Measurements from ENCODE around the gene FTO. TPM values are rescaled to one million over a fixed set of nuclear protein-coding genes. Genes with fewer than 3 reads are reported as not detected.

The FTO gene
- total RNA-seq, 1 donor = 135 TPM

DNA sequence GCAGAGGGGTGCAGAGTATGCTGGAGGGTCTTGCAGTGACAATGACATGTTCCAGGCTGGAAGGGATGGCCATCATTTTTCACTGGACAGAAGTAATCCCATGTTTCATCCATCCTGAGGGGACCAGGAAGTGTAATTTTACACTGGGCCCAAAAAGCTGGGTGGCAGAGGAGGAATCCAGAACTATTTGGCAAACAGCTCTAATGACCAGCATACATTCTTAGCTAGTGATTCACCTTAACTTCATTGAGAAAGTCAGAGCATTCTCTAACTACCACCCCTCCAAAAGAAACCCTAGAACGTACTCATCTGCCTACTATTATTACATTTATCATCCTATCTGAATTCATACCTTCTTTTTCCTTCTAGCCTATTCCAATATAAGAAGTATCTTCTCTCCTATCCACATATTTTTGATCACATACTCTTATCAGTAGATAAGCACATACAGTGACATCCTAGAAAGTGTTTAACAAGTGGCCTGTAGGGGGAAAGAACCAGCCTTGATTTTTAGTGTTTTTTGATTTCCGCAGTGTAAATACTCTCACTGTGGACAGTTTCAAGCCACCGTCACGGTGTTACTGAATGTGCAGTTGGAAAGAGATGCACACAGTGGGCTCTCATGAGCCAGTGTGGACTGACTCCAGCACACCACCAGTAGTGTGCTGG lies 118.1 kb downstream of the FTO start:
- H3K4me3 ChIP-seq (ENCODE audit: low read depth, low read length) = no peak overlapping the region
- peak; percentile 85 for DNase-seq (ENCODE audit: low read depth)
- TF ChIP-seq, protein P1, sequence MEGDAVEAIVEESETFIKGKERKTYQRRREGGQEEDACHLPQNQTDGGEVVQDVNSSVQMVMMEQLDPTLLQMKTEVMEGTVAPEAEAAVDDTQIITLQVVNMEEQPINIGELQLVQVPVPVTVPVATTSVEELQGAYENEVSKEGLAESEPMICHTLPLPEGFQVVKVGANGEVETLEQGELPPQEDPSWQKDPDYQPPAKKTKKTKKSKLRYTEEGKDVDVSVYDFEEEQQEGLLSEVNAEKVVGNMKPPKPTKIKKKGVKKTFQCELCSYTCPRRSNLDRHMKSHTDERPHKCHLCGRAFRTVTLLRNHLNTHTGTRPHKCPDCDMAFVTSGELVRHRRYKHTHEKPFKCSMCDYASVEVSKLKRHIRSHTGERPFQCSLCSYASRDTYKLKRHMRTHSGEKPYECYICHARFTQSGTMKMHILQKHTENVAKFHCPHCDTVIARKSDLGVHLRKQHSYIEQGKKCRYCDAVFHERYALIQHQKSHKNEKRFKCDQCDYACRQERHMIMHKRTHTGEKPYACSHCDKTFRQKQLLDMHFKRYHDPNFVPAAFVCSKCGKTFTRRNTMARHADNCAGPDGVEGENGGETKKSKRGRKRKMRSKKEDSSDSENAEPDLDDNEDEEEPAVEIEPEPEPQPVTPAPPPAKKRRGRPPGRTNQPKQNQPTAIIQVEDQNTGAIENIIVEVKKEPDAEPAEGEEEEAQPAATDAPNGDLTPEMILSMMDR (IDR thresholded peaks at IDR 0.05; ENCODE audit: insufficient read depth, low read length) = no peak

DNA sequence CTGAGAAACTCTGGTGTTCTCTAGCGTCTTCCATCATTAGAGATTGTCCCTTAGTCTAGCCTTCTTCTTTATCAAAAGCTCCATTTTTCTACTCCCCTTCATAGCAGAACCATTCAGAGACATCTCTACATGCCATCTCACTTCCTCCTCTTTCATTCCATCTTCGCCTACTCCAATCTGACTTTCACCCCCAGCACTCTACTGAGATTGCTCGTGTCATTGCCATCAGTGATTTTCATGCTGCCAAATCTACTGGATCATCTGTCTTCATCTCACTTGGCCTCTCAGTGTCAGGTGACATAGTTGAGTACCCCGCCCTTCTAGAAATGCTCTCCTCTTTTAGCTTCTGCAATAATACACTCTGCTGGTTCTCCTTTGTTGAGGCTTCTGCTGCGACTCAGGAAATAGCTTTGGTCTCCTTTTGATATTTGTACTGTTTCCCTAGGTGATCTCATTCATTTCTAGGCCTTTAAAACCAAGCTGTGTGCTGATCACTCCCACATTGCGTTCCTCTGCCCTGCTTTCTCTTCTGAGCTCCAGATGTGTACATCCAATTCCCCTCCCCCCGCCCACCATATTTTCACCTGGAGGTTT lies 119.1 kb downstream of the FTO start:
- no peak overlapping the region for H3K4me3 ChIP-seq (ENCODE audit: low read depth, low read length)
- TF ChIP-seq, protein P1 (IDR thresholded peaks at IDR 0.05; ENCODE audit: insufficient read depth, low read length) = no peak
- peak; percentile 14 for DNase-seq (ENCODE audit: low read depth)

DNA sequence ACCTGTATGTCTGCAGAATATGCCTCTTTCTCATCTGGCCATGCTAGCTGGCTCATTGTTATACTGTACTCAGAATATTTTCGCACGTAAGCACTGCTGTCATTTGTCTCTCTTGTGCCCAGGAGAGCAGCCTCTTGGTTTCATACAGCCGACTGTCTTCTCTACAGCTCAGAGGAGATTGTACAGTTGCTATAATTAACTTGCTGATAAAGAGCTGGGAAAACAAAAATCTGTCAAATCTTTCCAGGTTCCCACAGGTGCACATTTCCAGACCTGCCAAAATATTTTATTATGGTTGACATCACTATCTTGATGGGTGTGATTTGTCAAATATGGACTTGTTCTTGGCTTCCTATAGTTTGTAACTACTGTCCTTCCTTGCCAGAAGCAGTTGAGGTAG lies 122.7 kb downstream of the FTO start:
- TF ChIP-seq, protein P1 (IDR thresholded peaks at IDR 0.05; ENCODE audit: insufficient read depth, low read length) = no peak
- no peak for DNase-seq (ENCODE audit: low read depth)
- no peak overlapping the region for H3K4me3 ChIP-seq (ENCODE audit: low read depth, low read length)

DNA sequence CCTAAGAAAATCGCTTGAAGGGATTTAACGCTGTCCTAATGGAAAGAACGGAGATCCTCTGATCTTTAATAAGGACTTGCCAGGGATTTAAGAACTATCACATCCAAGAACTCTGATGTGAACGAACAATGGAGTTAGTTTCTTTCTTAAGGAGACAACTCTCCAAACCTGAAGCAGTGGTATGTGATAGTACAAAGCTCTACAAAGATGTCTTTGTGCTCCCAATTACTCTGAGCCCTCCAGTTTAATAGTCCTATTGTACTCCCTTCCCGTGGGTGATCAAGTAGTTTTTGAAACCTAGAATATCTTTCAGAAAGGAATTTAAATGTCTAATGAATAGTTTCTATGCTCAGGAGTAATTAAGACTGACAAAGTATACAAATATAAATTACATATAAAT lies 123.8 kb downstream of the FTO start:
- DNase-seq (ENCODE audit: low read depth) = no peak
- H3K4me3 ChIP-seq (ENCODE audit: low read depth, low read length) = no peak overlapping the region
- TF ChIP-seq, protein P1 (IDR thresholded peaks at IDR 0.05; ENCODE audit: insufficient read depth, low read length) = no peak

DNA sequence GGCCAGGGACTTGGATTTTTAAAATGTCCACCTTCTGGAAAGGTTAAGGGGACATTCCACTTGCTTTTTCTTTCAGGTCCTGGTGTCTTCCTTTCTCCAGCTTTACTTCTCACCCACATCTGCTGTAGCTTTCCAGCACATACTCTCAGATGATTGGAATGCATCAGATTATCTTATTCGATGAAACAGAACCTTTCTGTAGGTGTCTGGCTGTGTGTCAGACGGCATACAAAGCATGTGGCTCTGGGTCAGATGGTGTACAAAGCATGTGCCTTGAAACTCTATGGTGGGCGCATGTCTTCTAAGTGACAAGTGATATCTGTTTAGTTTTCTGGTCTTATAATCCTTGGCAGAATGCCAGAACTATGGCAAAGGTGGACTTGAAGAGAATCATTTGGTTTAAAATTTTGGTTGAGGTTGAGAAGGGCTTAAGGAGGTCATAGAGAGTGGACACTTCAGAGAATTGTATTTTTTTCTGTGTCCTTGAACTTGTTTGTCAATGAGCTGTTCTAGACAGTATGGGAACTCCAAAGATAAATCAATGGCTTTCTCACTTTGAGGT lies 125.3 kb downstream of the FTO start:
- TF ChIP-seq, protein P1 (IDR thresholded peaks at IDR 0.05; ENCODE audit: insufficient read depth, low read length) = no peak
- peak; percentile 21 for DNase-seq (ENCODE audit: low read depth)
- H3K4me3 ChIP-seq (ENCODE audit: low read depth, low read length) = no peak overlapping the region

DNA sequence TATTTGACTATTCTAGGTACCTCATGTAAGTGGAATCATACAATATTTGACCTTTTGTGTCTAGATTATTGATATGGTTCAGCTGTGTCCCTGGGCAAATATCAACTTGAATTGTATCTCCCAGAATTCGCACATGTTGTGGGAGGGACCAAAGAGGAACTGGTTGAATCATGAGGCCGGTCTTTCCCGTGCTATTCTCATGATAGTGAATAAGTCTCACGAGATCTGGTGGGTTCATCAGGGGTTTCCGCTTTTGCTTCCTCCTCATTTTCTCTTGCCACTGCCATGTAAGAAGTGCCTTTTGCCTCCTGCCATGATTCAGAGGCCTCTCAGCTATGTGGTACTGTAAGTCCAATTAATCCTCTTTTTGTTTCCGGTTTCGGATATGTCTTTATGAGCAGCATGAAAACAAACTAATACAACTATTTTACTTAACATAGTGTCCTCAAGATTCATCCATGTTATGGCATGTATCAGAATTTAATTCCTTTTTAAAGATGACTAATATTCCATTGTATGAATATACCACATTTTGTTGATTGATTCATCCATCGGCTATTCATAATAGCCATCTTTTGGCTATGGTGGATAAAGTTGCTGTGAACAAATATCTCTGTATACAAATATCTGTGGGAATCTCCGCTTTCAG lies 129.1 kb downstream of the FTO start:
- DNase-seq (ENCODE audit: low read depth) = no peak

More for the DNA sequence above, 129.1 kb downstream of the FTO start:
- H3K4me3 ChIP-seq (ENCODE audit: low read depth, low read length) = no peak overlapping the region
- TF ChIP-seq, protein P1 (IDR thresholded peaks at IDR 0.05; ENCODE audit: insufficient read depth, low read length) = no peak

Data from fibroblast of the aortic adventitia (primary cell).